ENCODE results near the gene TAF4.

DNA sequence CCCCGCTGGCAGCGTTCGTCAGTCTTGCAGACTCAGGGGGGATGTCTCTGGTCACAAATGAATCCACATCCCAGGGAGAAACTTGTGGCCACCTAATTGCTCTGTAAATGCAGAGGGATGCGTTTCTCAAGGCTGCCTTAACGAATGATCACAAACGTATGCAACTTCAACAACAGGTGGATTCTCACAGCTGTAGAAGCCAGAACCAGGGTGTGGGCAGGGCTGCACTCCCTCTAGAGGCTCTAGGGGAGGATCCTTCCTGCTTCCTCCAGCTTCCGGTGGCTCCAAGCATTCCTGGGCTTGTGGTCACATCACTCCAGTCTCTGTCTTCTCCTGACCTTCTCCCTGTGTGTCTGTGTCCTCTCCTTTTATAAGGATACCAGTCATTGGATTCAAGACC is 3.3 kb upstream of the TAF4 start:
- TF ChIP-seq, protein P1, sequence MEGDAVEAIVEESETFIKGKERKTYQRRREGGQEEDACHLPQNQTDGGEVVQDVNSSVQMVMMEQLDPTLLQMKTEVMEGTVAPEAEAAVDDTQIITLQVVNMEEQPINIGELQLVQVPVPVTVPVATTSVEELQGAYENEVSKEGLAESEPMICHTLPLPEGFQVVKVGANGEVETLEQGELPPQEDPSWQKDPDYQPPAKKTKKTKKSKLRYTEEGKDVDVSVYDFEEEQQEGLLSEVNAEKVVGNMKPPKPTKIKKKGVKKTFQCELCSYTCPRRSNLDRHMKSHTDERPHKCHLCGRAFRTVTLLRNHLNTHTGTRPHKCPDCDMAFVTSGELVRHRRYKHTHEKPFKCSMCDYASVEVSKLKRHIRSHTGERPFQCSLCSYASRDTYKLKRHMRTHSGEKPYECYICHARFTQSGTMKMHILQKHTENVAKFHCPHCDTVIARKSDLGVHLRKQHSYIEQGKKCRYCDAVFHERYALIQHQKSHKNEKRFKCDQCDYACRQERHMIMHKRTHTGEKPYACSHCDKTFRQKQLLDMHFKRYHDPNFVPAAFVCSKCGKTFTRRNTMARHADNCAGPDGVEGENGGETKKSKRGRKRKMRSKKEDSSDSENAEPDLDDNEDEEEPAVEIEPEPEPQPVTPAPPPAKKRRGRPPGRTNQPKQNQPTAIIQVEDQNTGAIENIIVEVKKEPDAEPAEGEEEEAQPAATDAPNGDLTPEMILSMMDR (IDR thresholded peaks at IDR 0.05): no peak
- TF ChIP-seq POLR2AphosphoS5 (IDR thresholded peaks at IDR 0.05): no peak
